ENCODE measurements around the gene LGALS3. TPM values are rescaled to one million over a fixed set of nuclear protein-coding genes. Genes with fewer than 3 reads are reported as not detected.

Gene LGALS3
- total RNA-seq, 3 donors from 2014 or later: 488 to 1,705 (median 1,380) TPM

GRCh38 chr14:55142466-55142865, 13.4 kb downstream of the LGALS3 start:
- ATAC-seq (no peak), DNase-seq (no peak)
- H3K4me1 ChIP-seq (ENCODE audit: low read depth): no peaks in the 10 kb centered on the region
- H3K9me3 ChIP-seq: no peaks in the 10 kb centered on the region
- TF ChIP-seq CTCF (IDR thresholded peaks at IDR 0.05): no peak
- H3K4me3 ChIP-seq: no peak overlapping the region
- peaks cover 20% of the 10 kb centered on the region for H3K36me3 ChIP-seq (ENCODE audit: low read depth)
- intact Hi-C loops (cut with DNase I, micrococcal nuclease): no loop called here

GRCh38 chr14:55146425-55146824, 17.4 kb downstream of the LGALS3 start:
- peaks cover 3% of the 10 kb centered on the region for H3K36me3 ChIP-seq (ENCODE audit: low read depth)
- no peak for TF ChIP-seq CTCF (IDR thresholded peaks at IDR 0.05)
- ATAC-seq (peak; percentile 16), DNase-seq (no peak)
- no peaks in the 10 kb centered on the region for H3K4me1 ChIP-seq (ENCODE audit: low read depth)
- no peaks in the 10 kb centered on the region for H3K9me3 ChIP-seq
- H3K4me3 ChIP-seq: no peak overlapping the region
- intact Hi-C loops (cut with DNase I, micrococcal nuclease): no loop called here

- intact Hi-C loops (cut with DNase I, micrococcal nuclease): loop anchor here in 1 of 2 donors (10.0 kb wide), 1 partner anchor 57 kb away; no protein-coding TSS in a partner anchor
- no peaks in the 10 kb centered on the region for H3K36me3 ChIP-seq (ENCODE audit: low read depth)
- H3K4me3 ChIP-seq: no peak overlapping the region
- no peak for TF ChIP-seq CTCF (IDR thresholded peaks at IDR 0.05)
- no peaks in the 10 kb centered on the region for H3K4me1 ChIP-seq (ENCODE audit: low read depth)
- no peak for DNase-seq
- ATAC-seq: no peak
- no peaks in the 10 kb centered on the region for H3K9me3 ChIP-seq
These were observed 22.5 kb downstream of the LGALS3 start for GRCh38 chr14:55151601-55152000.

- H3K4me3 ChIP-seq: no peak overlapping the region
- no peaks in the 10 kb centered on the region for H3K9me3 ChIP-seq
- H3K4me1 ChIP-seq (ENCODE audit: low read depth): no peaks in the 10 kb centered on the region
- no peak for ATAC-seq
- intact Hi-C loops (cut with DNase I, micrococcal nuclease): loop anchor here in 1 of 2 donors (10.0 kb wide), 1 partner anchor 57 kb away; no protein-coding TSS in a partner anchor
- H3K36me3 ChIP-seq (ENCODE audit: low read depth): no peaks in the 10 kb centered on the region
- TF ChIP-seq CTCF (IDR thresholded peaks at IDR 0.05): no peak
- no peak for DNase-seq
These were observed 23.2 kb downstream of the LGALS3 start for GRCh38 chr14:55152052-55152753.

- no peak for ATAC-seq
- H3K4me1 ChIP-seq (ENCODE audit: low read depth): no peaks in the 10 kb centered on the region
- intact Hi-C loops (cut with DNase I, micrococcal nuclease): loop anchor here in 1 of 2 donors (10.0 kb wide), 1 partner anchor 59 kb away; no protein-coding TSS in a partner anchor
These were observed 24.9 kb downstream of the LGALS3 start for GRCh38 chr14:55153951-55154350.

More at GRCh38 chr14:55153951-55154350, 24.9 kb downstream of the LGALS3 start:
- DNase-seq: no peak
- Histone ChIP-seq H3K36me3 (ENCODE audit: low read depth) (no peaks in the 10 kb centered on the region), H3K9me3 (no peaks in the 10 kb centered on the region), H3K4me3 (no peak overlapping the region)
- TF ChIP-seq CTCF (IDR thresholded peaks at IDR 0.05): no peak

Data from mucosa of descending colon (tissue), 3 donors.